Chondrocyte (in vitro differentiated cells): ENCODE measurements around the gene RALGAPA2. TPM values are rescaled to one million over a fixed set of nuclear protein-coding genes. Genes with fewer than 3 reads are reported as not detected.

ENCODE experiments used
- DNase-seq: peaks from one replicate; pipeline ENCODE4 v3.0.0; 2021; ENCODE audit warnings: mixed read lengths, low spot score
- H3K27ac Mint-ChIP-seq: one replicate; pipeline ENCODE4 v1.8.0; 2021; ENCODE audit warnings: mild to moderate bottlenecking, moderate library complexity, mixed read lengths; ENCODE audit not compliant: unreplicated experiment
- H3K27me3 Mint-ChIP-seq: 2 replicates; pipeline ENCODE4 v1.8.0; 2021; ENCODE audit warnings: low read depth, mixed read lengths
- H3K36me3 Mint-ChIP-seq: 2 replicates; pipeline ENCODE4 v1.8.0; 2021; ENCODE audit warnings: low read depth, mixed read lengths
- H3K4me1 Mint-ChIP-seq: 2 replicates; pipeline ENCODE4 v1.8.0; 2021; ENCODE audit warnings: low read depth, mild to moderate bottlenecking, mixed read lengths
- H3K4me3 Mint-ChIP-seq: one replicate; pipeline ENCODE4 v1.8.0; 2021; ENCODE audit warnings: mild to moderate bottlenecking, moderate library complexity, mixed read lengths; ENCODE audit not compliant: unreplicated experiment
- H3K9me3 Mint-ChIP-seq: 2 replicates; pipeline ENCODE4 v1.8.0; 2021; ENCODE audit warnings: low read depth, mixed read lengths
- CTCF ChIP-seq: fragments of 200-600 bp; sonication (generic); IDR thresholded peaks from 2 replicates; pipeline ENCODE4 v1.5.0; 2021; ENCODE audit warnings: antibody characterized with exemption, mild to moderate bottlenecking, moderate library complexity
- total RNA-seq: library from RNA; stranded (reverse); gene quantifications from 3 replicates; pipeline ENCODE4 v1.2.1, GENCODE V29; 2021

The RALGAPA2 gene
- total RNA-seq, 1 donor from 2014 or later: 9.5 TPM

- Mint-ChIP-seq H3K27ac (no peak overlapping the region), H3K4me3 (no peak overlapping the region), H3K36me3 (peaks cover 5% of the 10 kb centered on the region), H3K27me3 (no peaks in the 10 kb centered on the region), H3K4me1 (peaks cover 8% of the 10 kb centered on the region), H3K9me3 (no peaks in the 10 kb centered on the region)
- TF ChIP-seq CTCF: no peak
- DNase-seq: no peak
These were observed 315.6 kb downstream of the RALGAPA2 start for GRCh38 chr20:20396794-20397193.

GRCh38 chr20:20395903-20396568 is 316.4 kb downstream of the RALGAPA2 start:
- Mint-ChIP-seq H3K4me3 (no peak overlapping the region), H3K4me1 (peaks cover 8% of the 10 kb centered on the region), H3K9me3 (no peaks in the 10 kb centered on the region), H3K36me3 (peaks cover 6% of the 10 kb centered on the region), H3K27ac (no peak overlapping the region), H3K27me3 (no peaks in the 10 kb centered on the region)
- no peak for TF ChIP-seq CTCF
- no peak for DNase-seq

- H3K27me3 Mint-ChIP-seq: no peaks in the 10 kb centered on the region
- no peaks in the 10 kb centered on the region for H3K9me3 Mint-ChIP-seq
- TF ChIP-seq CTCF: no peak
- no peak for DNase-seq
- no peak overlapping the region for H3K27ac Mint-ChIP-seq
- peaks cover 8% of the 10 kb centered on the region for H3K4me1 Mint-ChIP-seq
- H3K4me3 Mint-ChIP-seq: no peak overlapping the region
- H3K36me3 Mint-ChIP-seq: peaks cover 6% of the 10 kb centered on the region
These were observed 317.4 kb downstream of the RALGAPA2 start for GRCh38 chr20:20395087-20395486.

GRCh38 chr20:20393207-20394120 is 319.0 kb downstream of the RALGAPA2 start:
- TF ChIP-seq CTCF: no peak
- no peak for DNase-seq
- Mint-ChIP-seq H3K27me3 (no peaks in the 10 kb centered on the region), H3K36me3 (peaks cover 8% of the 10 kb centered on the region), H3K27ac (no peak overlapping the region), H3K4me1 (peaks cover 8% of the 10 kb centered on the region), H3K4me3 (no peak overlapping the region), H3K9me3 (no peaks in the 10 kb centered on the region)

- no peaks in the 10 kb centered on the region for H3K9me3 Mint-ChIP-seq
- DNase-seq: no peak
- H3K27me3 Mint-ChIP-seq: no peaks in the 10 kb centered on the region
- H3K36me3 Mint-ChIP-seq: peaks cover 8% of the 10 kb centered on the region
- H3K27ac Mint-ChIP-seq: no peak overlapping the region
- no peak for TF ChIP-seq CTCF
- peaks cover 8% of the 10 kb centered on the region for H3K4me1 Mint-ChIP-seq
- H3K4me3 Mint-ChIP-seq: no peak overlapping the region
These were observed 320.7 kb downstream of the RALGAPA2 start for GRCh38 chr20:20391766-20392165.
